ENCODE measurements around the gene OR5AS1. TPM values are rescaled to one million over a fixed set of nuclear protein-coding genes. Genes with fewer than 3 reads are reported as not detected.

Gene OR5AS1
- total RNA-seq, 2 donors from 2014 or later: not detected

- H3K4me3 Mint-ChIP-seq: no peak overlapping the region
- H3K4me1 Mint-ChIP-seq: no peaks in the 10 kb centered on the region
- no peak overlapping the region for H3K27ac ChIP-seq (ENCODE audit: low read depth, low read length)
- no peaks in the 10 kb centered on the region for H3K27me3 Mint-ChIP-seq (ENCODE audit: insufficient read depth)
- DNase-seq: no peak
- H3K4me3 ChIP-seq (ENCODE audit: low read length): no peak overlapping the region
- H3K27me3 ChIP-seq (ENCODE audit: control insufficient read depth, insufficient read depth, low read length, poor library complexity, severe bottlenecking): no peaks in the 10 kb centered on the region
- H3K9ac ChIP-seq (ENCODE audit: extremely low read depth, low read length, poor library complexity, severe bottlenecking): no peak overlapping the region
- H3K9me3 ChIP-seq (ENCODE audit: control insufficient read depth, low read length): peaks cover 9% of the 10 kb centered on the region
- H3K27ac Mint-ChIP-seq: no peak overlapping the region
- H3K36me3 Mint-ChIP-seq (ENCODE audit: low read depth): no peaks in the 10 kb centered on the region
- TF ChIP-seq CTCF (conservative IDR thresholded peaks at IDR 0.05): no peak
- no peaks in the 10 kb centered on the region for H3K4me1 ChIP-seq (ENCODE audit: control insufficient read depth, insufficient read depth, low read length)
- no peaks in the 10 kb centered on the region for H3K36me3 ChIP-seq (ENCODE audit: control insufficient read depth, insufficient read depth, low read length)
- WGBS, 2 experiments (ENCODE audit: insufficient coverage in 1 of 2, insufficient read length in 1 of 2): 86 to 96% methylated on average over 1 to 2 of the region's 2 CpGs
- H3K9me3 Mint-ChIP-seq: no peaks in the 10 kb centered on the region
Observed at GRCh38 chr11:56013805-56014204, 13.6 kb upstream of the OR5AS1 start.

GRCh38 chr11:56045538-56045937 lies 18.1 kb downstream of the OR5AS1 start:
- Mint-ChIP-seq H3K9me3 (peaks cover 5% of the 10 kb centered on the region), H3K27me3 (ENCODE audit: insufficient read depth) (no peaks in the 10 kb centered on the region), H3K4me3 (no peak overlapping the region), H3K36me3 (ENCODE audit: low read depth) (no peaks in the 10 kb centered on the region), H3K27ac (no peak overlapping the region), H3K4me1 (no peaks in the 10 kb centered on the region)
- Histone ChIP-seq H3K36me3 (ENCODE audit: control insufficient read depth, insufficient read depth, low read length) (no peaks in the 10 kb centered on the region), H3K4me3 (ENCODE audit: low read length) (no peak overlapping the region), H3K9me3 (ENCODE audit: control insufficient read depth, low read length) (no peaks in the 10 kb centered on the region), H3K9ac (ENCODE audit: extremely low read depth, low read length, poor library complexity, severe bottlenecking) (no peak overlapping the region), H3K4me1 (ENCODE audit: control insufficient read depth, insufficient read depth, low read length) (no peaks in the 10 kb centered on the region), H3K27ac (ENCODE audit: low read depth, low read length) (no peak overlapping the region), H3K27me3 (ENCODE audit: control insufficient read depth, insufficient read depth, low read length, poor library complexity, severe bottlenecking) (no peaks in the 10 kb centered on the region)
- no peak for DNase-seq
- TF ChIP-seq CTCF (conservative IDR thresholded peaks at IDR 0.05): no peak
- 96 to 100% methylated on average over 1 of the region's 1 CpG for WGBS, 2 experiments (ENCODE audit: insufficient coverage in 1 of 2, insufficient read length in 1 of 2)

GRCh38 chr11:56048480-56048879 lies 21.0 kb downstream of the OR5AS1 start:
- H3K27me3 Mint-ChIP-seq (ENCODE audit: insufficient read depth): no peaks in the 10 kb centered on the region

More at GRCh38 chr11:56048480-56048879, 21.0 kb downstream of the OR5AS1 start:
- Histone ChIP-seq H3K9me3 (ENCODE audit: control insufficient read depth, low read length) (peaks cover 7% of the 10 kb centered on the region), H3K4me3 (ENCODE audit: low read length) (no peak overlapping the region), H3K4me1 (ENCODE audit: control insufficient read depth, insufficient read depth, low read length) (no peaks in the 10 kb centered on the region), H3K36me3 (ENCODE audit: control insufficient read depth, insufficient read depth, low read length) (no peaks in the 10 kb centered on the region), H3K27ac (ENCODE audit: low read depth, low read length) (no peak overlapping the region), H3K27me3 (ENCODE audit: control insufficient read depth, insufficient read depth, low read length, poor library complexity, severe bottlenecking) (no peaks in the 10 kb centered on the region), H3K9ac (ENCODE audit: extremely low read depth, low read length, poor library complexity, severe bottlenecking) (no peak overlapping the region)
- H3K36me3 Mint-ChIP-seq (ENCODE audit: low read depth): no peaks in the 10 kb centered on the region
- no peak overlapping the region for H3K4me3 Mint-ChIP-seq
- 0 to 67% methylated on average over 1 to 3 of the region's 4 CpGs for WGBS, 2 experiments (ENCODE audit: insufficient coverage in 1 of 2, insufficient read length in 1 of 2)
- TF ChIP-seq CTCF (conservative IDR thresholded peaks at IDR 0.05): no peak
- H3K4me1 Mint-ChIP-seq: no peaks in the 10 kb centered on the region
- no peak overlapping the region for H3K27ac Mint-ChIP-seq
- H3K9me3 Mint-ChIP-seq: no peaks in the 10 kb centered on the region
- DNase-seq: no peak

All from endodermal cell (in vitro differentiated cells).